ENCODE data around the gene OTOS.
A peak's percentile ranks its signal among the peaks of the same experiment; 100 is the strongest.

OTOS gene

DNA sequence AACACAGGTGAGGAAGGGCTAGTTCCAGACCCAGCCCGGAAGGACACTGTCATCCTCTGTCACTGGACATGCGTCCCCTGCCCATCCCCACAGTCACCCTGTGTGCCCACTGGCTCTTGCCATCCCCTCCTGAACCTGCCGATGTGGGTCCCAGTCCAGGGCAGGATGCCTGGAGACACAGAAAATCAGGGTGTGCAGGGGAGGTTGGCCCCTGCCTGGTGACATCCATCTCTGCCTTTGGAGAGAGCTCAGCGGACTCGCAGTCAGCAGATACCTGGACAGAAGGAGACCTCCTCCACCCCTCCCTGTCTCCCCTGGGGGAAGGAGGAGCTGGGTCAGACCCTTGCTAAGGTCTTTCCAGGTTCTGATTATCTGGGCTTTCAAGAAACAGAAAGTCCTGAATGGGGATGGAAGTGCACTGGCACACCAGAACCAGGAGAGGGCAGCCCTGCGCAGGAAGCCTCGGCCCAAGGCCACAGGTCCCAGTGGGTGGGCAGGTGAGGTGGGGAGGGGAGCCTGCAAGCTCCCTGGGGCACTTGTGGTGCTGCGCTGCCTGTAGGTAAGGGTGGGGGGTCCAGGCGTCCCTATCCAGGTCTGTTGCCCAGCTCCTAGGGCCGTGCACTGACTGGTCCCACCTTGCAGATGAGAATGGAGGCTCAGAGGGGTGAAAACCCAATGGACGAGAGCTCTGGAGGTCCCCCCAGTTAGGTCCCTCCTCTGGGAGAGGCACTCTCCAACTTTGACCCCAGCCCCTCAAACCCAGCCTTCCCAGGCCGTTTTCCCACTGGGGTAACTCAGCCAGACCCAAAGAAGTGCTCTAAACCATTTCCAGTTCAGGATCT lies 9.7 kb upstream of the OTOS start:
- peak; percentile 7 for DNase-seq

DNA sequence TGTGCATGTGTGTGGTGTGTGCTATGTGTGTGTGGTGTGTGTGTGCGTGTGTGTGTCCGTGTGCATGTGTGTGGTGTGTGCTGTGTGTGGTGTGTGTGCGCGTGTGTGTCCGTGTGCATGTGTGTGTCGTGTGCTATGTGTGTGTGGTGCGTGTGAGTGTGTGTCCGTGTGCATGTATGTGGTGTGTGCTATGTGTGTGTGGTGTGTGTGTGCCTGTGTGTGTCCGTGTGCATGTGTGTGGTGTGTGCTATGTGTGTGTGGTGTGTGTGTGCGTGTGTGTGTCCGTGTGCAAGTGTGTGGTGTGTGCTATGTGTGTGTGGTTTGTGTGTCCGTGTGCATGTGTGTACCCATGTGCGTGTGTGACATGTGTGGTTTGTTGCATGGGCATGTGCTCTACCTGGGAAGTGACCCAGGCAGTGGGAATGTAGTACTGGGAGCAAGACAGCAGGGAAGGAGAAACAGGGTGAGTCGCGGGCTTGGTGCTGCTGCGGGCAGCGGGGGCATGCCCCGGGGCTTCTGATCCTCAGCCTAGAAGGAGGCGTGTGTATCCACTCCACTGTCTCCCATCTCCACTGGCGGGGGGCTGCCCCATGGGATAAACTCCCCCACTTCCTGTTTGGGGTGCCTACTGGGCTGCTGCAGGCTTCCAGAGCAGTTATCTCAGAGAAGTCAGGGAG lies 7.6 kb upstream of the OTOS start:
- DNase-seq: no peak

DNA sequence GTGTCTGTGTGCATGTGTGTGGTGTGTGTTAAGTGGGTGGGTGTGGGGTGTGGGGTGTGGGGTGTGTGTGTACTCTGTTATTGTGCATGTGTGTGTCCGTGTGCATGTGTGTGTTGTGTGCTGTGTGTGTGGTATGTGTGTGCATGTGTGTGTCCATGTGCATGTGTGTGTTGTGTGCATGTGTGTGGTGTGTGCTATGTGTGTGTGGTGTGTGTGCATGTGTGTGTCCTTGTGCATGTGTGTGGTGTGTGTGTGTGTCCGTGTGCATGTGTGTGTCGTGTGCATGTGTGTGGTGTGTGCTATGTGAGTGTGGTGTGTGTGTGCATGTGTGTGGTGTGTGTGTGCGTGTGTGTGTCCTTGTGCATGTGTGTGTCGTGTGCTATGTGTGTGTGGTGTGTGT lies 6.9 kb upstream of the OTOS start:
- no peak for DNase-seq

DNA sequence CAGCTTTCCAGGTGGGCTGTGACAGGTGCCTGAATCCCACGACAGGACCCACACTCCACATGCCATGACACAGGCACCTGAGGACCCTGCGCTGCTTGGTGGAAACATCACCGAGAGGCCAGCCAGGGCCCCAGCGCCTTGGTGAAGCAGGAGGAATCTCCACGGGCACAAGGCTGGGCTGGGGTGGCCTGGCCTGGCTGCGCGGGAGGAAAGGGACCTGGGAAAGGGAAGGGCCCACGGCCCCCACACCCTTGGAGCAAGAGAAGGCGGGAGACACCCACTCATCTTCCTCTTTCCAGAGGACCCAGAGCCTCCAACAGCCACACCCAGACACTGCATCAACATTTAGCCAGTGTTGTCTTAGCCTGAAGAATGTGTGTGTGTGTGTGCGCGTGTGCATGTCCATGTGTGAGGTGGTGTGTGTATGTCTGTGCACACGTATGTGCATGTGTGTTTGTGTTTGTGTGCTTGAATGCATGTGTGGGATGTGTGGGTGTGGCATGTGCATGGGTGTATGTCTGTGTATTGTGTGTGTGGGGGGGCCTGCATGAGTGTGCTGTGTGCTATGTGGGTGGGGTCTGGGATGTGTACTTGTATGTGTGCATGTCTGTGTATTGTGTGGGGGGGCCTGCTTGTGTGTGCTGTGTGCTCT lies 6.3 kb upstream of the OTOS start:
- no peak for DNase-seq

DNA sequence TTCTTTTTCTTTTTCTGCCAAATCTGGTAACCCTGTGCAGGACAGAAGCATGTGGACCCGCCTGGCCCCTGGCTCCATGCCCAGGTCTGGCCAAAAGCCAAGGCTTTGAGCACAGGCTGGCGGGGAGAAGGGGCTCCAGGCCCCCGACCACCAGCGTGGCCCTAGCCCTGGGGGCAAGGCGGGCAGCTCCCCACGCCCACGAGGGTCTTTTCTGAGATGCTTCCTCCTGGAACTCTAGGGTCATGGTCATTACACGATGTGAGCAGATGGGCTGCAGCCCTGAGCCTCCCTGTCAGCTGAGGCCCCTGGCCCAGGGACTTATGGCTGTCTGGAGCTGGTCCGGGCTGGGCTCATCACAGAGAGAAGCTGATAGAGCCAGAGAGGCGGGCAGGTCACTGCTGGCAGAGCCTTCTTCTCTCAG lies 5.7 kb upstream of the OTOS start:
- DNase-seq: no peak

DNA sequence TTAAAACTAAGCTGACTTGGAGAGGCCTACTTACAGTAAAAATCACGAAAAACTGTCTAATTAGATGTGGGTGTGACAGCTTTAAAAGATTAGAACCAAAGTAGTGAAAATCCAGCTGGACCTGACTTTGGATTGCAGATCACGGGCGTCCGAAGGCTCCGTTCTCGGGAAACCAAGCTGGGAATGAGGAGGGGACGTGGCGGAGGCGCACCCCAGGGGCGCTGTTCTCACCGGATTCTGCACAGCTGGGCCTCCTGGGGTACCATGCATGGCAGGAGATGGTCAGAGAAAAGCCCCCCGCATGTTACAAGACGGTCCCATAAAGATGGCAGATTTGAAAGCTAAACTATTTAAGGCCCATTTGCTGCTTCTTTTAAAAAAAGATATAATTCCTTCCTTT lies 5.0 kb upstream of the OTOS start:
- DNase-seq: no peak

DNA sequence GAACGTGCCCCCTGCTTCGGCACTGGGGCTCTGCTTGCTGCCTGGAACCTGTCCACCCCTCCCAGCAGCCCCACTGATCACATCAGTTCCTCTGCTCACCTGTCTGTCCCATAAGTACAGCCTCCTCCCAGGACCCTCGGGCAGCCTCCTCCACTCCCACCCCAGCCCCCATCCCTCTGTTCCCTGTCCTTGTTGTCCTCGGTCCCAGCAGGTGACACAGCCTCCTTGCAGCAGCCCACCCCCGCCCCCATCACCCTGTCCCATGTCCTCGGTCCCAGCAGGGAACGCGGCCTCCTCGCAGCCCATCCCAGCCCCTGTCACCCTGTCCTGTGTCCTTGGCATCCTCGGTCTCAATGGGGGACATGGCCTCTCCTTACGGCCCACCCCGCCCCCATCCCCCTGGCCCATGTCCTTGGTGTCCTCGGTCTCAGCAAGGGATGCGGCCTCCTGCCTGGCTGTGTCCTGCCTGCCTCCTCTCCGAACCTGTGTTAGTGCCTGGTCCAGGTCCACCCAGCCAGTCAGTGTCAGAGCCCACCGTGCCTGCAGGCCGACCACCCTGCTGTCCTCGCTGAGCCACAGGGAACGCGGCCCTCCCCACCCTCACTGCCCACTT lies 4.3 kb upstream of the OTOS start:
- no peak for DNase-seq

DNA sequence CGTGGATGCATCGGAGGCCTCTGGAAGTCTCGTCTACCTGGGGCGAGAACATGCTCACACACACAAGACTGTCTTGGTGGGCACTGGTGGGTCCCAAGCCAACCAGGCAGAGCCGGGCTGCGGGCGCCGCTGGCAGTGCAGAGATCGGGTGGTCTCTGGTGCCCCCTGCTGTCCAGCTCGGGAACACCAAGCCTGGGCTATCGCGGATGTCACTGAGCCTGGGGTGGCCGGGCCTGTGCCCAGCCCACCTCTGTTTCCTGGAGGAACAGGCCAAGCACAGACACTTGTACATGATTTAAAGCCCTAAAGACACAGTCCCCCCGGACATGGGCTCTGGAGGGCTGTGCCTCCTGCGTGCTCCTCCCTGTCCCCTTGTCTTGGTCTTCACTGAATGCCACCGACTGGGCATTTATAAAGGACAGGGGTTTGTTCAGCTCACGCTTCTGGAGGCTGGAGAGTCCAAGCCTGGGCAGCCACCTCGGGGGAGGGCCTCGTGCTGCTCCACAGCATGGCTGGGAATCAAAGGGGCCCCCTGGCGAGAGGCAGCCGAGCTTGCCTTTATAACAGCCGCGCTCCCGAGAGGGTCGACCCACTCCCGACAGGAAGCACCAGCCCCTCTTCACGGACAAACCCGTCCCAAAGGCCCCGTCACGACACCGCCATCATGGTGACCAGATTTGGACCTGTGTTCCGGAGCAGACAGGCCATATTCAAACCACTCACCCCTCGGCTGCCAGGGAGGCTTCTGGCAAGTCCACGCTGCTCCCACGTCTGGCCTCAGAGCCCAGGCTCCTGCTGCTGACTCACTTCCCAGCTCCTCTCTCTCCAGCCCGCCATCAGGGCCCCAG lies 3.6 kb upstream of the OTOS start:
- peak; percentile 9 for DNase-seq

DNA sequence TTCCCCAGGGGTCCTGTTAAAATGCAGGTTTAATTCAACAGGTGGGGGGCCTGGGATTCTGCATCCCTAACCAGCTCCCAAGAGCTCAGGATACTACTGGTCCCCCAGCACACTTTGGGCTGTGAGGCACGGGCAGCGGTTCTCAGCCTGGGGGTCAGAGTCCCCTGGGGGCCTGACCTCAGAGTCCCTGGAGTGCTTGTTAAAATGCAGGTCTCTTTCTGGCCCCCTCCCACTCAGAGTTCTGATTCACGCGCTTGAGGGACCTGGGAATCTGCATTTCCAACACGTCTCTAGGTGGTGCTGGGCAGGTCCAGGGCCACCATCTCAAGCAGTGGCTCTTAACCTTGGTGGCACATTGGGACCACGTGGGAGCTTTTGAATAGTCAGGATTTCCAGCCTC lies 2.8 kb upstream of the OTOS start:
- DNase-seq: no peak

DNA sequence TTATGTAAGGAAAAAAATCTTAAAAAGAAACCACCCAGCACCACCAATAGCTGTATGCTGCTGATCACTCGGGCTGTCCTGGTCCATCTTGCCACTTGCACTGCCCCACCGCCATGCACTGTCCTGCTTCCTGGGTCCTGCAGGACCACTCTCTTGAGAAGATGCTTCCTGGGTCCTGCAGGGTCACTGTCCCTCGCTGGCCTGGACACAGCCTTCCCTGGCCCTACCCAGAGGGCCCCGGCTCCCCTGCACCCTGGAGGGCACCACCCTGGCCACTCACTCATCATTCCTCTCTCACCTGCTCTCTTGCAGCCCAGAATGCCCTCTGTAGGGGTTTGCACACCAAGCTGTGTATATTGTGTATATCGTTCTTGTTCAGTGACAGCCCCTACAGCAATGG lies 2.4 kb upstream of the OTOS start:
- no peak for DNase-seq

DNA sequence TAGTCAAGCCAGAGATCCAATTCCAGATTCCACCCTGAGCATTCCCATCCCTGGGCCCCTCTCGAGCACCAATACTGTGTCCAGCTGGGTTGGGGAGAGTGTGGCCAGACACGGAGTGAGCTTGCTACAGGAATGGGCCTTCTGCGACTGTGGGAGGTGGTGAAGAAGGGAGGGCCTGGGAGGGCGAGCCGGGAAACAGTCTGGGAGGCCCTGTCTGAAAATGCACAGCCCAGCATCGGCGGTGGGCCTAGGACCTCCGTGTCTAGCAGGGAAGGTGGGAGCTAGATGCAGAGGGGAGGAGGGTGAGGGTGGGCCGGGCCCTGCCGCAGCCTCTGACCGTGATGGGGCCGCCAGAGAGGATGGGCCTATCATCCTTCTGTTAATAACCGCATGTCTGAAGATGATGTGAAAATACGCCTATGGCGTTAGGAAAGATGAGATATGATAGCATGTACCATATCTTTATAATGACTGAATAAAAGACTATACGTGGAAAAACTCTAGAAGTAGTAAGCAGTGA lies 1.9 kb upstream of the OTOS start:
- no peak for DNase-seq

DNA sequence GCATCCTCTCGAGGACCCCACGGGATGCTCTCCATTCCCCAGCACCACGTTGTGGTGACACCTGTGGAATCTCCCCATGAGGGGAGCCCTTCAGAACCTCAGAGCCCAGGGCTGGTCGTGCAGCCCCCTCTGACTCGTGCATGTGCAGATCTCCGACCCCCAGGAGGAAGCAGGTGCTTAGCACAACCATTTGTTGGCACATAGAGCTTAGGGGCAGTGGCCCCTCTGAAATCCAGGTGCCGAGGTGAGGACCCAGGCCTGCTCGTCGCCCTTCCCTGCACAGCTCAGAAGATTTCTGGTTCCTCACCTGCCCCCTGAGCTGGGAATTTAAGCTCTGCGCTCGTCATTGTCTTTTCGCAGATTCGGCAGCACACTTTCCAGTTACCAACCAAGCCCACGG lies 1.3 kb upstream of the OTOS start:
- no peak for DNase-seq

DNA sequence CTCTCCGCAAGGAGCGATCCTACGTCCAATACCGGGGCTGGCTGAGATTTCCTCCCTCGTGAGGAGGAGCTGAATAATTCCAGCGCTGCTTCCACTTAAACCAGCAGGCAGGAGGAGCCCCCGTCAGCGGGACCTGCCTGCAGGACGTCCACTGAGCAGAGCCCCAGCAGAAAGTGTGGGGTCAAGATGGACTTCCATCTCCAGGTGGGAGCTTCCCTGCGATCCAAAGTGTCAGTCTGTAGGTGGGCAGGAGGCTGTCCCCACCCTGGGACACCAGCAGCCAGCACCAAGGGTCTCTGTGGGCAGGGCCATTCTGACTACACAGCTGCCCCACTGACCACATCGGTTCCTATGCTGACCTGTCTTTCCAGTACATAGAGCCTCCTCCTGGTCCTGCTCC lies 462 bp upstream of the OTOS start:
- DNase-seq: no peak

DNA sequence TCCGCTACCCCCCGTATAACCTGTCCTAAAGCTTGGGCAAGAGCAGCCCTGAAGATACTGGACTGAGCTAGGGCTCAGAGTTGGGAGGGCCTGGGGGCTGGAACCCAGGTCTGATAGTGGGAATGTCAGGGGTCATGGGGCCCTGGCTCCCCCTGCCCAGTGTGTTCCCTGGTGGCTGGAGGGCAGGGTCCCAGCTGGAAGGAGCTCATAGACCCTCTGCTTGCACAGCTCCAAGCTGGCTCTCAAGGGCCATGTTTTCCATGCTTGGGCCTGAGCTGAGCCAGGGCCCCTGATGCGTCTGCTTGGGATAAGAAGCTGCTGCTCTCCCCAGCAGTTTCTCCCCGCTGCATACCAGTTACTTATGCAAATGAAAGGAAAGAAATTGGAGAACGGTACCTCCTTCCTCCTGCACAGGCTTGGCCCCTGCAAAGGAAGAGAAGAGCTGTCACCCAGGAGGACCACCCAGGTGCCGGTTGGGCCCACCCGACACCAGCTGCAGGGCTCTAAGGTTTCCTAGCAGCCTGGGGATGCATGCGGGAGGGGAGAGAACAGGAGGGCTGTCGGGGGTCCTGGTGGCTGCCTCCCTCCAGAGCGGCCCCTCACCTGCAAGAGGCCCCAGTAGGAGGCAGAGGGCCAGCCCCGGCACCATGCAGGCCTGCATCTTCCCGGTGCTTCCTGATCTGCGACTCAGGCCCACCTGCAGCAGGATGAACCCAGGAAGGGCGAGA lies 628 bp downstream of the OTOS start:
- DNase-seq: no peak

DNA sequence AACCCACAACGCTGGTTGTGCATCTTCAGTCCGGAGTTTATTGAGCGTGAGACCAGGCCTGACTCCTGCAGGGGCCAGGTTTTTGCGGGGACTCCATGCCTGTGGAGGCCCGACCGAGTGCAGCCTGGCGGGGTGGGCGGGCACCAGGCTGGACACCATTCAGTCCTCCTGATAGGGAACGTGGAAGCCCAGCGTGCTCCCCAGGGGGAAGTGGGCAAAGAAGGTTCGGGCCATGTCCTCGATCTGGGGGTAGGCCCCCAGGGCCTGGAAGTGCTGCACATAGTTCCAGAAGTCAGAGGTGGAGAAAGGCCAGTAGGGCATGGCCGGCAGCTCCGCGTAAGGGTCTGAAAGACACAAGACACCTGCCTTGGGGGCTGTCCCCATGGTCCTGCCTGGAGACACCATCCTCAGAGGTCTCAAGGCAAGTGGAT lies 1.4 kb downstream of the OTOS start:
- no peak for DNase-seq

DNA sequence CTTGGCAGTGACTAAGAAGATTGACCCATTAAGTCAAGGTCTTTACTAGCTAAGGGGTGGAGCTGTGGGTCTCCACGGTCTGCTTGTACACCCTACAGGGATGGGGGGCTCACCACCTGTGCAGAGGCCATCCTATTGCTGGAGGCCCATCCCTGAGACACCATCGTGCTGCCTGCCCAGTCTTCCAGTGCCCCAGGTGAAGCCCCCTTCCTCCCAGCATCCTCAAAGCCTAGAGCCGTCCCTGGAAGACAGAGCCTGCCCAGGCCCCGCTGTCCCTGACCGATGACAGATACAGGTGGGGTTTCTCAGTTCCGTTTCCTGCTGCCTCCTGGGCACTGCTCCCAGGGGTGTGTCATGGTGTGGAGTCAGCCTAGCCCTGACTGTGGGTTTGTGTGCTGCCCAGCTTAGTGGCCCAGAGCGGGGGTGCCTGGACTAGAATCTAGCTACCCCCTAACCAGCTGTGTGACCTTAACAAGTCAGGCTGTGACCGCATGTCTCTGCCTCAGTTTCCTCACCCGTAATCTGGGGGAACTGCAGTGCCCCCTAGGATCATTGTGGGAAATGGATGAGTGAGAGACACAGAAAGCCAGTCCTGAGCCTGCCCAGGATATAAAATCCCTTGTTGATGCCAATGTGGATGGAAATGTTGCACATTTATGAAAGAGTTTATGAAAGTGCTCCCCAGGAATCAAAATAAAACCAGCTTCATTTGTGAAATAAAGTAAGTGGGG lies 2.0 kb downstream of the OTOS start:
- no peak for DNase-seq

DNA sequence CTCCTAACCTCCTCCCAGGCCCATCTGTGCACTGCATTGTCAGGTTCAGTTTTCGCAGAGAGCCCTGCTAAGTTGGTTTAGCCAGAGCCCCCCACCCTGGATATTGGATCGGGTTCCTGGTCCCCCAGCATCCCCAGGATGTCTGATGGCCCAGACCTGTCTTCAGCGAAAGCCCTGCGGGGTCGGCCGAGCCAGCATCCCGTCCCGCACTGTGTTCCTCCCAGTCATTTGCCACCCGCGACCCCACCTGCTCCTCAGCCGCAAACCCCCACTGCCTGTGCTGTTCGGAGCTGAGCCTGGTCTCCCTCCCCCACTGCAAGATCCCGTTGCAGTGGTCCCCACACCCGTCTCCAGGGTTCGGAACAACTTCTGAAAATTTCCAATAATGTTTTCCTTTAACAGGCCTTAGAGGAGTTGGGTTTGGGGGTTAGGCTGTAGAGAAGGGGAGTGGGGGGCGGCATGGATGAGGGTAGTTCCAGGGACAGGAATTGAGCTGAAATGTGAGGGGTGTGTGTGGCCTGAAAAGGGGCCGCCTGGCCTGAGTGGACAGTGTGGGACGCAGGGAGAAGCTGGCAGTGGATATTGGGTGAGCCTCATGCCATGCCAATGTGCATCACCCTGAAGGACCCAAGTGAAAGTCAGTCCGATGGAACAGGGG lies 2.7 kb downstream of the OTOS start:
- DNase-seq: no peak

DNA sequence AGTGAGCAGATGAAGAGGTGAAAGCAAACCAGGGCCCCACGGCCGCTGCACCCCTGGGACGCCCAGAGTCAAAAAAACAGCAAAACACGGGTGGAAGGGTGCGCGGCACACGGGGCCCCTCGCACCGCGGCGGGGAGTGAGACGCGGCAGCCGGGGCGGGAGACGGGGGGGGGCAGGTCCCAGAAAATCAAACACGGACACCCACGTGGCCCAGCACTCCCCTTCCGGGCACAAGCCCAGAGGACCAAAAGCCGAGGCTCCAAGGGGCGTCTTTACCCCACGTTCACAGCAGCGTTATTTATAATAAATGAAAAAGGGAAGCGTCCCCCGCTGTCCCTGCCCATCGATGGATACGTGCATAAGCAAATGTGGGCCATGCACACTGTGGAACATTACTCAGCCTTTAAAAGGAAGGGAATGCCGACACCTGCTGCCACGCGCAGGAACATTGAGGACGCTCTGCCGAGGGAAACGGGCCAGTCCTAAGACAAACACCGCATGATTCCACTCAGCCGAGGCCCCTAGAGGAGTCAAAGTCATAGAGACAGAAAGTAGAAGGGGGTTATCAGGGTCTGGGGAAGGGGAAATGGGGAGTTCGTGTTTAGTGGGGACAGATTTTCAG lies 3.7 kb downstream of the OTOS start:
- DNase-seq: no peak

DNA sequence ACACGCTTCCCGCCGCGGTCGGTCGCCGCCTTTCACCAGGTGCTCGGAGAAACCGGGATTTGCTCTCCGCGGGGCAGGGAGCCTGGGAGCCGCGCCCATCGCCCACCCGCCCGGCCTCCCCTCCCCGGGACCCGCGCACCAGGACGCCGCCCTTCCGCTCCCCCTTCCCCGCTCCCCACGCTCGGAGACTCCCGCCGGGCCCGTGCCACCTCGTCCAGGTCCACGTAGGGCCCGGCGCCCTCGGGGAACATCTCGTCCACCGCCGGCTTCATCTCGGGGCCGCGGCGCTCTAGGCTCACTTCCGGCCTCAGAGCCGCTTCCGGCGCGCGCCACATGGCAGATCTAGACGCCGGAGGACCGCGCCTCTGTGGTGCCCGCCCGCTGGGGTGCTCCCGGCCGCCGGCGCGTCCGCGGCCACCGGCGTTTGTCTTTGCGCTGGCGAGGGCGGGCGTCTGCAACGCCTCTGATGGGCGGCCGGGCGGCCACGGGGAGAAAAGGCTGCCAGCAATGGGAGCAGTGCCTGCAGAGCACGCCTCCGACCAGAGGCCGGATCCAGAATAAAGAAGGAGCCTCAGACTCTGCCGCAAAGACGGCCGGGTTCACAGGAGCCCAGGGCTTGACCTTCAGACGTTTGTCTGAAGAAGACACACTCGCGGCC lies 4.3 kb downstream of the OTOS start, which contains the start of gene COPS9:
Gene COPS9, minus strand, starts transcription at position 293 of the 658 bp plus-strand sequence. Its CDS starts 21 bp downstream, at position 272.
- DNase-seq: peak; percentile 79
